ENCODE results near the gene CPHXL.
A peak's percentile ranks its signal among the peaks of the same experiment; 100 is the strongest.

The CPHXL gene

DNA sequence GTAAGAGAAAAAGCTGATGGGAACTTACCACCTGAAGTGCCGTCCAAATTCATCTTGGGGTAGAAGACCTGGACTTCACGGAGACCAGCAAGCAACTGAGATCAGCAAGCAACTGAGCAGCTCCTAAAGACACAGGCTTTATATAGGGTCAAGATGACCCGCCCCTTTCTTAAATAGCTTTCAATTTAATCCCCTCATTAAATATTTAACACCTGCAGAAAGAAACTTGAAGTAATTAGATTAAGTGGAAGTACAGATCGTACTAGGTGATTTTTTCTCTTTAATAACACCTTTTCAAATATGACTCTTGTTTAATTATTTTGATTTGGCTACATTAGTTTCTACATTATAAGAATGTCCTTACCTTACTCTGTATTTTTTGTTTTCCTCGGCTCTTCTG lies at the start of gene CPHXL:
Gene CPHXL (minus strand): TSS at position 101 of the 400 bp plus-strand sequence. CDS start 48 bp downstream, at position 53.
- DNase-seq: peak; percentile 25

DNA sequence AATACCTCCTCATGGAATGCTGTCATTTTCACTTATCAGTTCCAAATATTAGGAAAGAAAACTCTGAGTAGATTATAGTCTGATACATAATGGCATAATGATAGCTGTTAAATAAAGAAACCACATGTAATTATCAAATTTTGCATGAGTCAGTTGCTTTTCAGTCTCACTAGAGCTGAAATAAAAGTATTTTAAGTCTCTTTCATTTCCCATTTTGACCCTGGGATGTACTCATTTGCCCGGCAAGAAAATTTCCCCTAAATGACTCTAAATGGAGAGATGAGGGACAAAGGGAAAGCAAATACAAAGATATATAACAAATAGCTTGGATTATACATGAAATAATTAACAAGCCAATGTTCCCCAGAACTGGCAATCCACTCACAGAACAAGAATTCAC lies 47.9 kb upstream of the CPHXL start:
- DNase-seq: no peak

DNA sequence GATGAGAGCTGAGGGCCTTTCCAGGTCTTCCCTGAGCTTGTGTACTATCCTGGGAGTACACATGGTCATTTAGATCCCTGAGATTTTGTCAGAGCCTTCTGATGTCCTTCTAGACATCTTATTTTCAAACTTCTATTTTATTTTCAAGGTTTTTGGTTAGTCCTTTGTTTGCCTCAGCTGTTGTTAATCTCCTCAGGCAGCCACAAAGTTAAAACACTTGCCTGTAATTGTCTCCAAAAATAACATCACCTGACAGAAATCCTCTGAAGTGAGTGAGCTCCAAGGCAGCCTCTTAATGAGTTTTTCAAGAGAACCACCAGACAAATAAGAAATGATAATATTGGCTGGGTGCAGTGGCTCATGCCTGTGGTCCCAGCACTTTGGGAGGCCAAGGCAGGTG lies 43.8 kb upstream of the CPHXL start:
- no peak for DNase-seq

DNA sequence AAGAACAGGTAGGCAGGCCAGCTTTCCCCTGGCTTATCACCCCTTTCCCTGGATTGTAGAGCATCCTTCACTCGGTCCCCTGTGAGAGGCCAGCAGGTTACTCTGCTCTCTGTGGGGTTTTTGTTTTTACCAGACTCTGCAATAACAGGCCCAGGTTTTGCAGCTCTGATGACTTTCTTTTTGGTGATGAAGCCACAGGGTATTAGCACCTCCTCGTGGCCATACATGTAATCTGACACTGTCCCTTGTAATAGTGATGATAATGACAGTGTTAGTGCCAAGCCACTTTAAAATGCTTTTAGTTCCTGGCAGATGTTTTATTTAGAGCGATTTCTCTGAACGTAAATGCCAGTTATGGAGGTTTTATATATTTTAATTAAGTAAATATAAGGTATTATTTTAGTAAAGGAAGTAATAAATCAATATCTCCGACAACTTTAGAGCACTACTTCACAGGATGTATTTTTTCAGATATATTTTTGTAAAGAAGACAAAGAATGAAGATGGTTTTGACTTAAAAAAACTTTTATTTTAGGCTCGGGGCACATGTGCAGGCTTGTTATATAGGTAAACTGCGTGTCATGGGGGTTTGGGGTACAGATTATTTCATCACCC lies 38.0 kb upstream of the CPHXL start:
- no peak for DNase-seq

DNA sequence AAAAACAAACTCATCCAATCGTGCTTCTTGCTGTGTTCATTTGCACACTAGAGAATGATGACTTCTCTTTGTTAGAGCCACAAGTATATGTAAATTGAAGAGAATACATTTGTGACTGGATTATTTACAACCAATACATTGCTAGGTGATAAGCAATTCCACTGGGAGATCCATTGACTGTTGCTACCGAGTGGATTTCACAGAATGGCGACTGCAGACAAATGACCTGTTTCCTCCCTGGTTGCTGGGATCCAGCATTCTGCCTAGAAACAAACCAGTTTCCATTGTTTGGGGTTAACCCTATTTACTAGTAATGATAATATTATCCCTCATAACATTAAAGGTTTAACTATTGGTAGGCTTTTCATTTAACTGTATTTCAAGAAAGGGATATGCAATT lies 36.9 kb upstream of the CPHXL start:
- no peak for DNase-seq

DNA sequence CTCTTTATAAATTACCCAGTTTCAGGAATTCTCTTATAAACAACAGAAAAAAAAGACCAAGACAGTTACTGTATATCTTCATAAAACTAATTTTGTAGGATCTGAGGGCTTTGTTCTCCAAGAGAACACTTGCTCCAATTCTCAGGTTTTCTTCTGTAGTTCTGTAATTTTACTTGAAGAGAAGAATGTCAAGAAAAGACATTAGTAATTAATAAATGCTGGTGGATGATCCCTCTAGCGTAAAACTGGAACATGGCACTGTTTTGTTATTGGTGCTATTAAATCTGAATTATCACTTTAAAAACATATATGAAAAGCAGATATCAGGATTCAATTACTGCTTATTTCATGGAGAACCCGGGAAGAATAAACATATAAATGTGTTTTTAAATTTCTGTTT lies 36.5 kb upstream of the CPHXL start:
- no peak for DNase-seq

DNA sequence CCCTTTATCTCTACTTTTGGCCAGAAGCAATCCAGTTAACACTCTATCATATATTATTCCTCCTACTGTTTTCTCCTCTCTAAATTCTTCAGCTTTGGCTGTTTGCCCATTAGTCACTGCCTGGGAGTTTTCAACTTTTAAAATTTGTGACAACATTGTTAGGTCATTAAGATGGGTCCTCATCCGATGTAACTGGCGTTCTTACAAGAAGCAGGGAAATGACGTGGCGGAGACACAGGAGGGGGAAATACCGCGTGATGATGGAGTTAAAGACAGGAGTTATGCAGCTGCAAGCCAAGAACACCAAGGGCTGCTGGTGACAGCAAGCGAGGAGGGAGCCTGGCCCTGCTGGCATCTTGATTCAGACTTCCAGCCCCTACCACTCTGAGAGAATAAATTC lies 34.8 kb upstream of the CPHXL start:
- no peak for DNase-seq

DNA sequence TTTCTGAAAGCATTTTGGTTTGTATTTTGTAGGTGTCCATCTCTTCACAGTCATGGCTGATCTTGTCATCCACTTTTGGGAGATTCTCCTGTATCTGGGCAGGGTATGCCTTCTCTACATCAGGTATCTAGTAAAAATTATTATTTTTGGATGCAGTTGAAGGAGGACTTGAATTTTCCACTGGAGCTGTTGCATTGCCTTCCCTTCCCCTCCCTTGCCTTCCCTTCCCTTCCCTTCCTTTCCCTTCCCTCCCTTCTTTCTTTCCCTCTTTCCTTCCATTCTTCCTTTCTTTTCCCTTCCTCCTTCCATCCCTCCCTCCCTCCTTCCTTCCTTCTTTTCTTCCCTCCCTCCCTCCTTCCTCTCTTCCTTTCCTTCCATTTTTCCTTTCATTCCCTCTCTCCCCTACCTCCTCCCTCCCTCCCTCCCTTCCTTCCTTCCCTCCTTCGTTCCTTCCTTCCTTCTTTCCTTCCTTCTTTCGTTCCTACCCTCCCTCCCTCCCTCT lies 33.8 kb upstream of the CPHXL start:
- DNase-seq: no peak

DNA sequence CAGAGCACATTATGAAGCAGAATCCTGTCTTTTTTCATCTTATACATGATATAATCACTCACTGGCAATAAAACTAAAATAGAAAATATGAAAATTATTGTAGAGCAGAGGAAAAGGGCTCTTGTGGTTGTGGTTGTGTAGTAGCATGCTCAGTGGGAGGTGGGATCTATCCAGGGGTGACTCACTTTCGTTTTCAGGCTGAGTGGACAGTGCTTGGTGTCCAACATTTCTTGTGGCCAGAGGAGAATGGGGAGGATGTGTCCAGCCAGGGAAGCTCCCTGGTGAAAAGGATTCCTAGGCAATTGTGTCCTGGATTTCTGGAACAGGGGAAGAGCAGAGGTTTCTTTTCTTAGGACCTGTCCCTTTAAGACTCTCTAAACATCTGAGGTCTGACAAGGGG lies 31.9 kb upstream of the CPHXL start:
- DNase-seq: no peak

DNA sequence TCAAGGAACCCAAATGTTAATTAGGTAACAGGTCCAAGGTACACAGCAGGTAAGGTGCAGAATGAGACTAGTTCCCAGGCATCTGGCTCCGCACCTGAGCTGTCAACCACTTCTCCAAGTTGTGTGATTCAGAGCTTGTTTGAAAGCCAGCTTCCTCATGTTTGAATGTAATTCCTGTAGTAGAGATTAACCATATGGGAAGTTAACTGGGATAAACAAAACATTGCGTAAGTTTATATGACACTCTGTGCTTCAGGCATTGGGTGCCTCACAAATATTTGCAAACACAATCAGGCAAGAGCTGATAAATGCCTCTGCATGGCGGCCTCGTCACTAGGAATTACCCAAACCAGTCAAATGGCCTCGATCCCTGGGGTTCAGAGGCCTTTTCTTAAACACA lies 27.9 kb upstream of the CPHXL start:
- DNase-seq: no peak

DNA sequence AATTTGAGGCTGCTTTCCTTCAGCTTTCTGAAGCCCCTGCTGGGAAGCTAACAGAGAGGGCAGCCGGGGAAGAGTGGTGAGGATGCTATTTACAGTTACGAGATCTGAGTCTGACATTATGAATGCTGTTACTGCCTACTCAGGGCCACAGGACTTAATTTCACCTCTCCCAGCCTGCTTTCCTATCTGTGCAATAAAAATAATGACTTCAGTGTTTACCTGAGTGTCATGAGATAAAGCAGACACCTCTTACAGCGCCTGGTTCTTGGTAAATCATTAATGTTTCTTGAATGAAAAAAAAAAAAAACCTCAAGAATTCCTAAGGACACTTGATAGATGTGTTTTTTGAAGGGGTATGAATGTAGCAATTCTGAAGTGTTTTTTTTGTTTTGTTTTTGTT lies 24.2 kb upstream of the CPHXL start:
- no peak for DNase-seq

DNA sequence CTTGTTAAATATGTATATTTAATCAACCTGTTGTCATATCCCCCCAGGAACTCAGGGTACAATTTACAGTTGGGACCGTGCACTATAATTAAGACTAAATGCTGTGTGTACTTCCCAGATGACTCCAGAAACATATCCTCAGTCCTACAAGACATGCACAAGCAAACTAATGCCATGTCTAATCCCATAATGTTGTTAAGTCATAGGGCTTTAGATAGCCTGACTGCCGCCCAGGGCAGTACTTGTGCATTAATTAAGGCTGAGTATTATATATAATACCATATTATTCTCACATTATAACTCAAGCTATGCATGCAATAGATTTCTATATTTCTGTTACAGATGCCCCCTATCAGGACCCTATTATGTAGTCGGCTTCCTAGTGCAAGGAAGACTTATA lies 20.1 kb upstream of the CPHXL start:
- DNase-seq: no peak

DNA sequence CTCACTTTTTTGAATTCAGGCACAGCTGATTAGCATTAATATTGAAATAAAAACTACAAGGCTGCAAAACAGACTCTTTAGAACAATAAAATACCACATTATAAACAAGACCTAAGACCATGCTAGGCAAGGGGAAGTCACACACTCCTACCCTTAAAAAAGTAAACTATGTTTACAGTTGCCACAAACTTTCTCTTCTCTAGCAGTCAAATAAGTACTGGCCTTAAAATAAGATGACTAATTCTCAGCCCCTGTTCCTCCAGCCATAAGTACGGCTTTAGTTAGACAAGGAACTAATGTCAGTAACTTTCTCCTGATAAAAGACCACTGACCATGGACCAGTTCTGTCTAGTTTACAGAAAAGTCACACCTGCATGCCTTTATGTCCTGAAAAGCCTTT lies 19.5 kb upstream of the CPHXL start:
- no peak for DNase-seq

DNA sequence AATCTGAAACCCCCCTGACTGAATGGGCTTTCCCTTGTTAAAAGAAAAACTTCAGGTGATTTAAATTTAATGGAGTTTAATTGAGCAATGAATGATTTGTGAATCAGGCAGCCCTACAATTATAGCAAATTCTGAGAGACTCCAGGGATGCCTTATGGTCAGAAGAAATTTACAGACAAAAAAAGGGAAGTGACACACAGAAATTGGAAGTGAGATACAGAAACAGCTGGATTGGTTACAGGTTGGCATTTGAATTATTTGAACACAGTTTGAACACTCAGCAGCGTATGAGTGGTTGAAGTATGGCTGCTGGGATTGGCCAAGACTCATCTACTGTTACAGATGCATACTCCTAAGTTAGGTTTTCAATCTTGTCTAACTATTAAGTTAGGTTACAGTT lies 19.0 kb upstream of the CPHXL start:
- DNase-seq: no peak

DNA sequence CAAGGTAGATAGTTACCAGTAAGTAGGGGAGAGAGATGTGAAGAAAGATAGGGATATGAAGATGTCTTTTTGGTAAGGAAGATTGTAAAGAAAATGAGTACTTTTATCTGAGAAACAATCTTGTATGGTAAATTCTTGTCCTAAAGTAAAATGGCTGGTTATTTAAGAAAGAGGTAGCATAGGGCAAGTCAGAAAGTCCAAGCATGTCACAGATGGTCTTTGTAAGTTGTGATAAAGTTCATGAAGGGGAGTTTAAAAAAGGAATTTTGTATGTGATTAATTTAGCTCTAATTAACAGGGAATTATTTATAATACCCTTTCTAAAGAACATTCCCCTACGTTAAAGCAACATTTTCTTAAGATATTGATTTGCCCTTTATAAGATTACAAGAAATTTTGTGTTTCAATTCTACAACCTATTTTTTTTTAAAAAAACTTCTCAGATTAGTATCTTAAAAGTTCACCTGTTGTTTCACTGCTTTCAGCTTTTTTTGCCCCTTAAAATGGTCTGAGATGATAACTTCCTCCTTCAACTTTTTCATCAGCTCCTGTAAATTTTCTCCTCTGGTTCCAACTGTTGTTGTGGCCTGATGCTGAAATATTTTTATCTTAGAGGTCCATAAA lies 16.2 kb upstream of the CPHXL start:
- no peak for DNase-seq

DNA sequence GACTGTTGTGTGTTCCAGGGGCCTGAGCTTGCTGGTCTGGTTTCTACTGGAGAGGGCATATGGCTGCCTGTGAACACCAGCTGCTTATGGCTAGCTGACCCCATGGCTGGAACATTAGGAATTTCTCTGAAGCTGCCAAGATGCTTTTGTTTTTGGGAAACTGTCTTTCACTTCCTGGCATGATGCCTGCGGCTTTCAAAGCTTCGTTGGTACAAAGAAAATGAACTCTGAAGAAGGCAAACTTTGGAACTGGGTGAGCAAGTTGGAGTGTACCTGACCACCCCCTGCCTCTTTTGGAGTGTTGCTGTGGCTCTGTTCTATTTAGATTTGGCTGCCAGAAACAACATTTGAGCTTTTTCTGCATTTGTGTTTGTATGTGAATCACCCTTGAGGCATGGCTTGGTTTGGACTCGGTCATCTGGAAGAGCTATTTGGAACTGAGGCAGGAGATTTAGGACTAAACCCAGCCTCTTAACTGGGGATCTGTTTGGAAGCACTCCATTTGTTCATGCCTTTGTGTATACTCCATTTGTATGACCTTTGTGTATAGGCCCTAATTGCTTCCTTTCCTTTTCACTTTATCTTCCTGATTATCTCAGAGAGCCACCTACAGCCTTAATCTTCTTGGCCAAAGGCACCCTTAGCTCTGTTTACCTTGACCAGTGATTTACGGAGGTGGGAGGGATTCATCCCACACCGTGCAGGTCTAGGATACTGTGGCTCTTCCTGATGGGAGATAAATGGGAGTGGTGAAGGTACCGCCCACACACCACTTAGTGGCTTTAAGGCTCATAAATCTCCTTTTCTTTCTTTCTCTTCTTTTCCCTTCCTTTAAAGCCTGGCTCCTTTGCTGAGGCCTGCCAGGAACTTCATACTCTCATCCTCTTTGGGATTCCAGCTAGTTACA lies 7.3 kb upstream of the CPHXL start:
- no peak for DNase-seq

DNA sequence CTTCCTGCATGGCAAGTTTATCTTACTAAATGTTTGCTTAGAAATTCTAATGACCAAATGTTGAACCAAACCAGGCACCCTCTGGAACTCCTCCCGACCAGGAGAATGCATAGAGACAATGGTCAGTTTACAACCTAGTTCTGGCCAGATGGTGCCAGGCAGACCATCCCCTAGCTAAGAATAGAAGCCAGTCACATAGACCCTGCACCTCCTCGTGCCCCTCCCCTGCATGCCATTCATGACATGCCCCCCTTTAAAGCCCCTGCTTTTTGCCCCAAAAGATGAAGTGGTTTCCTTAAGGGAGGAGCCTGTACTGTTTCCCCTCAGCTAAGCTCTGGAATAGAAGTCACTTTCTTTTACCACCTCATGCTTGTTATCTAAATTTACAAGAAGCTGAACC lies 6.6 kb upstream of the CPHXL start:
- DNase-seq: no peak

DNA sequence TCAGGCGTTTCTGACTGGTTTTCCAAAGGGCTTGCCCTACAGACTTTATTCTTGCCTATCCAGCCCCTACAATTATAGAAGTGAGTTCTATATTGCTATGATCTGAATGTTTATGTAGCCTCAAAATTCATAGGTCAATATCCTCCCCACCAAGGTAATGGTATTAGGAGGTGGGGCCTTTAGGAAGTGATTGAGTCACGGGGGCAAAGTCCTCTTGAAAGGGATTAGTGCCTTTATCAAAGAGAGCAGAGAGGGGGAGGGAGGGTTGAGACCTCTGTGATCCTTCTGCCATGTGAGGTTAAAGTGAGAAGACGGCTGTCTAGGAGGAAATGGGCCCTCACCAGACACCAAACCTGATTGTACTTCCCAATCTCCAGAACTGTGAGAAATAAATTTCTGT lies 931 bp upstream of the CPHXL start:
- no peak for DNase-seq

DNA sequence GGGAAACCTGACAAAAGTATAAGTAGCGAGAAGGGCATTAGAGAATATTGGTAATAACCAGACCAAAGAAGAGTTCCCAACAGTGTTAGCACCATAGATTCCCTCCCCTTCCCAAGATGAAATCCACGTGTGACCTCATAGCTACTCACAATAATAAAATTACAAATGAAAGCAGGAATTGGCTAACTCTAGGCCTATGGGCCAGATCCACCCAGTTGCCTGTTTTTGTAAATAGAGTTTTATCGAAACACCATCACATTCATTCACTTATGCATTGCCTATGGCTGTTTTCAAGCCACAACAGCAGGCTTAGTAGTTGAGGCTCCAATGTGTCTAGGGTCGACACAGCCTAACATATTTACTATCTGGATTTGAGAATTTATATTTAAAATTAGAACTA lies 7.8 kb downstream of the CPHXL start:
- DNase-seq: no peak

DNA sequence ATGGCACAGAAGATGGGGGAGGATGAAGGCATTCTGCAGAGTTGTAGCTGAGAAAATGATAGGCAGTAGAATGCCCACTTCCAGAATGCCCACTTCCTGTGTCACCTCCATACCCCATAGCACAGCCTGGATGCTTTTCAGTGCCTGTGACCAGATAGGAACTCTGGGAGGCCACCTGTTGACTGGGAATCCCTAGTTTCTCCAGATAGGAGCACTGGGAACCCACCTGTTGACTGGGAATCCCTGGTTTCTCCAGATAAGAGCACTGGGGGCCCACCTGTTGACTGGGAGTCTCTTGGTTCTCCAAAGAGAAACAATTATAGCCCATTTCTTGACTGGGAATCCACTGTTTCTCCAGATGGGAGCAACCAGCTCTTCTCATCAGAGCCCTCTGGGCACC lies 11.6 kb downstream of the CPHXL start:
- no peak for DNase-seq

DNA sequence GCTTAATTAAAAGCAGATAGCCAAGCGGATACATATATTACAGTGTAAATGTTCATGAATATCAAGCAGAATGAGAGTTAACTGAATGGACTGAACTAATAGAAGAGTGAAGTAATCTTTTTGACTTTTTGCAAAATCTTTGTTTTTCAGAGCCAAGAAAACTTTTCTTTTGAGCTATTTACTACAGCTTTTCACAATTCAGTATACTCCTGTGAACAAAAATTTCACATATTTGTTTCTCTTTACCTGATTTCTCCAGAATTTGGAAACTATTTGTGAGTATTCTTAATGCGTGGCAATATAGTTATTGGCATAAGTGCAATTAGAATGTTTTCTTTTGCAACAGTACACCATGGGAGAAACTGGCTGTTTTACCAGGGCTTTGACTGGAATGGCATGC lies 15.9 kb downstream of the CPHXL start:
- no peak for DNase-seq

DNA sequence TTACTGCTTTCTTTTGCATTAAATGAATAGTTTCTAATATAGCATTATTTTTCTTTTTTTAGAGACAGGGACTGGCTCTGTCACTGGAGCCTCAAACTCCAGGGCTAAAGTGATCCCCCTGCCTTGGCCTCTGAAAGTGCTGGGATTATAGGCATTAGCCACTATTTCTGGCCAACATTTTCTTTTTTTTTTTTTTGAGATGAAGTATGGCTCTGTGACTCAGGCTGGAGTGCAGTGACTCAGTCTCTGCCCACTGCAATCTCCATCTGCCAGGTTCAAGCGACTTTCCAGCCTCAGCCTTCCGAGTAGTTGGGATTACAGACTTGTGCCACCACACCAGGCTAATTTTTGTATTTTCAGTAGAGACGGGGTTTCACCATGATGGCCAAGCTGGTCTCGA lies 23.0 kb downstream of the CPHXL start:
- no peak for DNase-seq

DNA sequence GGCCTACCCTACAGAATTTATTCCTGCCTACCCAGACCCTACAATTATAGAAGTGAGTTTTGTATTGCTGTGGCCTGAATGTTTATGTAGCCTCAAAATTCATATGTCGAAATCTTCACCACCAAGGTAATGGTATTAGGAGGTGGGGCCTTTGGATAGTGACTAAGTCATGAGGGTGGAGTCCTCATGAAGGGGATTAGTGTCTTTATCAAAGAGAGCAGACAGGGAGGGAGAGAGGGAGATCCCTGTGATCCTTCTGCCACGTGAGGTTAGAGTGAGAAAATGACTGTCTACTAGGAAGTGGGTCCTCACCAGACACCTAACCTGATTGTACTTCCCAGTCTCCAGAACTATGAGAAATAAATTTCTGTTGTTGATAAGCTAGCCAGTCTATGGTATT lies 24.0 kb downstream of the CPHXL start:
- DNase-seq: no peak

DNA sequence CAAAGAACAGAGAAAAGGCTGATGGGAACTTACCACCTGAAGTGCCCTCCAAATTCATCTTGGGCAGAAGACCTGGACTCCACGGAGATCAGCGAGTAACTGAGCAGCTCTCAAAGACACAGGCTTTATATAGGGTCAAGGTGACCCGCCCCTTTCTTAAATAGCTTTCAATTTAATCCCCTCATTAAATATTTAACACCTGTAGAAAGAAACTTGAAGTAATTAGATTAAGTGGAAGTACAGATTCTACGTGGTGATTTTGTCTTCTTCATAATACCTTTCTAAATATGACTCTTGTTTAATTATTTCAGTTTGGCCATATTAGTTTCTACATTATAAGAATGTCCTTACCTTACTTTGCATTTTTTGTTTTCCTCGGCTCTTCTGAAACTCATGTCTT lies 24.9 kb downstream of the CPHXL start, which contains the start of gene DUXB:
Gene DUXB (minus strand): TSS at position 101 of the 400 bp plus-strand sequence. CDS start 43 bp downstream, at position 58.
- peak; percentile 35 for DNase-seq
